T47D (cell line): Measurements from ENCODE around the gene KCNMA1.

Experiments used
- DNase-seq, 2 experiments: peaks; one replicate each; pipeline versions ENCODE4 v3.0.0 to v3.0.0-alpha.2; 2011 to 2012; ENCODE audit warnings: low read depth in 1 of 2, low spot score in 1 of 2
- JUND ChIP-seq: IDR thresholded peaks from 2 replicates; pipeline ENCODE4 v1.6.1; 2012; ENCODE audit warnings: low read depth
- in situ Hi-C: cut with HindIII; loops from 2 replicates; pipeline ENCODE4 v1.10.0; 2016; ENCODE audit warnings: low sequenced_read_pairs, low pct_unique_long_range_greater_than_20kb

KCNMA1 gene

GRCh38 chr10:77649333-77650331 lies 12.0 kb upstream of the KCNMA1 start:
- TF ChIP-seq JUND, result no peak
- in situ Hi-C loops, result no loop called here
- no peak for DNase-seq

- no peak for TF ChIP-seq JUND
- in situ Hi-C loops, result no loop called here
- DNase-seq, result peak in 1 of 2 experiments; percentile 57
Measured at GRCh38 chr10:77648472-77648871, 10.9 kb upstream of the KCNMA1 start.

GRCh38 chr10:77647543-77648293 lies 10.1 kb upstream of the KCNMA1 start:
- DNase-seq, result no peak
- no peak for TF ChIP-seq JUND
- in situ Hi-C loops, result no loop called here

GRCh38 chr10:77644557-77645243 lies 7.1 kb upstream of the KCNMA1 start:
- in situ Hi-C loops, result no loop called here
- DNase-seq, result no peak
- TF ChIP-seq JUND, result no peak

GRCh38 chr10:77643795-77644468 lies 6.3 kb upstream of the KCNMA1 start:
- no peak for TF ChIP-seq JUND
- in situ Hi-C loops, result no loop called here
- peak; percentile 52 to 85 for DNase-seq

GRCh38 chr10:77641788-77642397 lies 4.3 kb upstream of the KCNMA1 start:
- in situ Hi-C loops, result no loop called here
- DNase-seq, result peak; percentile 73 to 92
- TF ChIP-seq JUND, result no peak

GRCh38 chr10:77641344-77641743 lies 3.7 kb upstream of the KCNMA1 start:
- in situ Hi-C loops, result no loop called here
- TF ChIP-seq JUND, result no peak
- no peak for DNase-seq

- in situ Hi-C loops, result no loop called here
- no peak for DNase-seq
- TF ChIP-seq JUND, result no peak
Measured at GRCh38 chr10:77640167-77640566, 2.6 kb upstream of the KCNMA1 start.

GRCh38 chr10:77639756-77640155 lies 2.1 kb upstream of the KCNMA1 start:
- in situ Hi-C loops, result no loop called here
- no peak for DNase-seq
- TF ChIP-seq JUND, result no peak

GRCh38 chr10:77638321-77639101 lies 903 bp upstream of the KCNMA1 start:
- DNase-seq, result peak; percentile 61 to 67
- no peak for TF ChIP-seq JUND
- in situ Hi-C loops, result no loop called here

GRCh38 chr10:77636967-77637531 lies 559 bp downstream of the KCNMA1 start:
- in situ Hi-C loops, result no loop called here
- peak in 1 of 2 experiments; percentile 39 for DNase-seq
- no peak for TF ChIP-seq JUND
